DOHH2 (cell line): ENCODE data around the gene MUC15.
A peak's percentile ranks its signal among the peaks of the same experiment; 100 is the strongest.

ENCODE experiments used
- CTCF ChIP-seq: fragments of 200-600 bp; sonication (generic); IDR thresholded peaks from one replicate; pipeline ENCODE4 v1.5.1; 2014; ENCODE audit warnings: antibody characterized with exemption, mild to moderate bottlenecking, low read depth, low read length; ENCODE audit not compliant: poor library complexity, severe bottlenecking
- EZH2phosphoT487 ChIP-seq: fragments of 200-600 bp; sonication (generic); IDR thresholded peaks from 2 replicates; pipeline ENCODE4 v1.6.1; 2017; ENCODE audit warnings: borderline replicate concordance, mild to moderate bottlenecking, antibody characterized with exemption, low read length, moderate library complexity, mixed read lengths

GRCh38 chr11:26551186-26551801 lies 20.8 kb downstream of the MUC15 start:
- TF ChIP-seq CTCF (peak; percentile 55), EZH2phosphoT487 (no peak)
